HG03521 (cell line): Measurements from ENCODE around the gene RENBP.

ENCODE experiments used
- ATAC-seq: cut with Tn5 transposase; IDR thresholded peaks from one replicate; pipeline ENCODE4 v1.9.1; 2021; ENCODE audit warnings: mild to moderate bottlenecking, moderate library complexity; ENCODE audit not compliant: unreplicated experiment

The RENBP gene

DNA sequence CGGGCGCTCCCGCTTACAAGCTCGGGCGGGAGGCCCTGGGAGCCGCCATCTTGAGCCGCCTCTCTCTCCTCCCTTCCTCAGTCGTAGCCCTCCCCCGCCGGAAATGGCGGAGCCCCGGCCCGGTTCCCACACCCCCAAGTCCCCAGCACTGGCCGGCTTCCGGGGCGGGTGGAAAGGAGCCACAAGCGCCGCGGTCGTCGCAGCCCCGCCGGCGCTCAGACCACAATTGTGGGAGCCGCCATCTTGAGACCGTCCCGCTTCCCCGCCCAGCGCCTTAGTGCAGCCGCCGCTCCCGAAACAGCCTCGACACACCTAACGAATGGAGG lies 26.6 kb upstream of the RENBP start:
- peak; percentile 31 for ATAC-seq

DNA sequence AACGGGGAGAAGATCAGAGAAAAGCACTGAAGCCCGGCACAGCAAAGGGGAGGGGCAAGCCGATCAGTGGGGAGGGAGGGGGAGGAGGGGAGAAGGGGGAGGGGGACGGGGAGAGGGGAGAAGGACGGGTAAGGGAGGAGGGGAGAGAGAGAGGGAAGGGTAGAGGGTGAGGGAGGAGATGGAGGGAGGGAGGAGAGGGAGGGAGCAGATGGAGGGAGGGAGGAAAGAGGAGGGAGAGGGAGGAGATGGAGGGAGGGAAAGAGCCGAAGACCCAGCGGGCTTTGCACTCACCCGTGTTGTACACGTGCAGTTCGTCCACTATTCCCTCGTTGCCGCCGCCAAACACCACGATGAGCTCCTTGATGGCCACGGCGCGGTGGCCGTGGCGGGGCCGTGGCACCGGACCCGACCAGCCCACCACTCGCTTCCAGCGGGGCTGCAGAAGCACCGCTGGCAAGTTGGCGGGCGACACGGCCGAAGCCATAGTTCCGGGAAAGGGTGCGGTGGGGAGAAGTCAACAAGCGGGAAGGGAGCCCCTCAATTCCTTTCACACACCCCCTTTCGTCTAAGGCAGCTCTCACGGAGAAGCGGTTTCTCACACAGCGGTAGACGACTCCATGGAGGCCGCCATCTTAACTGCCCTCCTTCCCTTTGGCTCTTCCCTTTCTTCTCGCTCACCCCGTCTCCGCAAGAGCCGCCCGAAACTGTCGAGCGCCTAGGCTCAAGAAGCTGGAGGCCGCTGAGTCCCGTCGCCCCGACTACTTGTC lies 26.1 kb upstream of the RENBP start:
- no peak for ATAC-seq

DNA sequence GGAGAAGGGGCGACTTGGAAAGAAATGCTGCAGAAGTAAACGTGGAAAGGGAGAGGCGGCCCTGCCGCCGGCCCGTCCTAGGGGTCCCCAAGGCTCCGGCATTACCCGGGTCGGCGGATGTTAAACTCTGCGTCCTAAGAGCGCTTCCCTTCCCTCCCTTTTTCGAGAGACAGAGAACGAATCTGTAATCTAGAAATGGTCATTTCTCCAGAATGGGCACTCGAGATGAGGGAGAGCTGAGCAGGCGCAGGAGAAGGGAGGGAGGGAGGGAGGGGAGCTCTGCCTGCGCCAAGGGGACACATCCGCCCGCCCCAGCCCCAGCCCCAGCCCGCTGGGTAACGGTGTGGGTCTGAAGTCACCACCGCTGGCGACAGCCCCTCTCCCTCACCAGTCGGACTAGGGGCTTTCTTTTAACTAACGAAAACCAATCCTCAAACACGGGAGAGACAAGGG lies 25.5 kb upstream of the RENBP start:
- ATAC-seq = no peak

DNA sequence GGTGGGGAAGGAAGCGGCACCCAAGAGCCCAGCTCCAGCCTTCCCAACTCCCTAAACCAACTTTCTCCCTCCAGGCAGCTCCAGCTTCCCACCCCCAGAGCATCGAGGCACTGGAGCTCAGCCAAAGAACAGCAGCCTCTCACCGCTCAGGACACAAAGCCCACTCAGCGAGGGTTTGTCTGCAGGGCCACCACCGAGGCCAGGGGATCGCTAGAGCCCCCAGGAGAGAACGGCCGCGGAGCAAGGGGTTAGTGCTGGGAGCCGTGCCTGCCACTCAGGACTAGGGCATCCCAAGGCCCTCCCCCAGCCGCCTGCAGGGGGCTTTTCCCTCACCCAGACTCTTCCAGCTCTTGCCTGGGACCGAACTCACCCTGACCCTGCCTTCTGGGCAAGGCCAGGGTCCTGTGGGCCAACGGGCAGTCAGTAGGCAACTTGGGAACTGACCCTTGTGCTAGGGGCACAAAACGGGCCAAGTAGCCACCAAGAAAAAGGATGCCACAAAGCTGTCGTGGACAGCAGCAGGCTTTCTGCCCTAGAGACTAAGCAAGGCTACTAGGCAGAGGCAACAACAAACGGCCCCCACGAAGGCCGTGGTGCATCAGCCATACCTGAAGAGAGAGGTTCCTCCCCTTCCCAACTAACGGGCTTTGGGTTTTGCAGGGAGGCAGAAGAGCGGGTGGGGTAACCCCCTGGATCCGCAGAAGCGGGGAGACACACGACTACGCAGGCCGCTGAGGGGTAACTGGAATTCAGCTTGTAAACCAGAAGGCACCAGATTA lies 24.9 kb upstream of the RENBP start:
- ATAC-seq = no peak

DNA sequence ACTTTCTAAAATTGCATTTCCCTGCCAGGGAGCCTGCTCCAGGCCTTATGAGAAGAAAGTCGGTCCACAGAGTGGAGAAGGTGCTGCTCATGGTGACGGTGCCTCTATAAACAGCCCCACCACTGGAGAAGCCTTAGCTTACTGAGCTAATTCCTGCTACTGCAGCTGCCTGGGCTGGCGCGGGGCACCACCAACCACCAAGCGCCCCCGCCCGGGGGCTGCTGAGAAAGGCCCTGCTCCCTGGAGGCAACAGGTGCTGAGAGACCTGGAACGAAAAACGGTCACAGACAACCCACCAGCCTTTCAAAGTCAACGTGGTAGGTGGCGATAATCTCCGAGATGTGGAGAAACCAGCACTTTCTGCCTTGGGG lies 24.3 kb upstream of the RENBP start:
- no peak for ATAC-seq

DNA sequence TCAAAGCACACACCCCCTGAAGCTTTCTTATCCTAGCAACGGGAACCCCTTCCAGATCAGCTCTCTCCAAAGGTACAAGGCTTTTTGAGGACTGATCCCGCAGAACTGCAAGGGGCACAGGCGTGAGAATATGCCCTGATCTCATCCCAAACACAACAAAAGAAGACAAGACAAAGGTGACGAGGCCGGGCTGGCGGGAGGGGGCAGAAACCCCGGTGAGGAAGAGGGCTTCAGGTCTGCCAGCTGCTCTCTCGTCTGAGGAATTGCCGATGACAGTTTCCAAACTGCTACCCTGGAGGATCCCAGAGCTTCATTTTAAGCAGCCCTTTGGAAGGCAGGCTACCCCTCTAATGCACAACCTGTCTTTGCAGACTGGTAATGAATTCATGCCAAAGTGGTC lies 23.8 kb upstream of the RENBP start:
- ATAC-seq = no peak

DNA sequence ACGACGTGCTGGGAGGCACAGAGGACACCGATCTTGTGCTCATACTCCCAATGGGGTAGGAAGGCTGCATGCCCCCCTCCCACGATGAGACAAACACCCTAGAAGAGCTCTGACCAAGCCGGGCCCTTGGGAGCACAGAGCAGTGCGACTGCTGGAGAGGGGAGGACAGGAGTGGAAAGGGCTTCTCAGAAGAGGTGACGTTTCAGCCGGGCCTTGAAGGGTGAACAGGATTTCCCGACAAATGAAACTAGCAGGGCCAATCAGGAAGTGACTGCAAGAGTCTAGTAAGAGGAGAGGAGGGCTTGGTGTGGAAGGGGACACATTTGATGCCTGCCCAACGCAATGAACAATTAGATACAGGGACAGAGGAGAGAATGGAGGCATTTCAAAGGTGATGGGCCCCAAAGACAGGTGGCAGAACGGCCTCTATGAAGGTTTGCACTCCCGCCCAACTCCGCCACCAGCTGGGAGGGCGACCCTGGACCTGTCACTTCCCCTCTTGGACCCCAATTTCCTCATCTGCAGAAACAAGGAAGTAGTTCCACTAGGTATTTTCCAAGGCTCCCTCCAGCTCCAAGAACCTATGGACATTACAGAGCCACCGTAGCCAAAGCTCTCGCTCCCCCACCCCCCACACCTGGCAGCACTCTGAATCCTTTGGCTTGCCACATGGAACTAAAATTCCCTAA lies 23.2 kb upstream of the RENBP start:
- no peak for ATAC-seq

DNA sequence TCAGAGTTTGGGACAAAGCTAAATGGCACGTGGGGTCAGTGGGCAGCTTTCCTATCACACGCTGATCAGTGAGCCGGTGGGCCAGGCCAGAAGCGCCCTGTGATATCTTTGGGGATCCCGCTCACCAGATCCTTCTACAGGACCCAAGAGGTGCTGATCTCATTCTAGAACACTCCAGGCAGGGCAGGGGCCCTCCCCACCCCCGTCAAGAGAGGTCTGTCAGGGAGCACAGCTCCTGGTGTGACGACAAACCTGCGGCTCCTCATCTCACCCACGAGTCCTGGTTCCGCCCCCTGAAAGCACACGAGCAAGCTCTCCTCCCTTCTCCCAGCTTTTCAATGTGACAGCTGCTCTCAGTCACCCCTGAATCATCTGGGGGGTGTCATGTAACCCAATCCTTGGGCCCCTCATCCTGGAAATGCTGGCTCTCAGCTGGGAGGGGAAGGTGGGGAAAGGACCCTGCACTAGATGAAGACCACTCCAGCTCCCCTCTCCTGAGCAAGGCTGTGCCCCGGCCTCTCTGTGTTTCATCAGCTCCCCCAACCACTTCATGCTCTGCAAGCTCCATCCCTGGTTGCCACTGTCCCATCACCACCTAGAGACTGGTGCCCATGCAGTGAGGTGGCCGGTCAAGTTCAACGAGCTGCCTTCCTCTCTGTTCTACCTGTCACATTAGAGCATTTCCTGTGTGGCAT lies 22.5 kb upstream of the RENBP start:
- ATAC-seq = no peak

DNA sequence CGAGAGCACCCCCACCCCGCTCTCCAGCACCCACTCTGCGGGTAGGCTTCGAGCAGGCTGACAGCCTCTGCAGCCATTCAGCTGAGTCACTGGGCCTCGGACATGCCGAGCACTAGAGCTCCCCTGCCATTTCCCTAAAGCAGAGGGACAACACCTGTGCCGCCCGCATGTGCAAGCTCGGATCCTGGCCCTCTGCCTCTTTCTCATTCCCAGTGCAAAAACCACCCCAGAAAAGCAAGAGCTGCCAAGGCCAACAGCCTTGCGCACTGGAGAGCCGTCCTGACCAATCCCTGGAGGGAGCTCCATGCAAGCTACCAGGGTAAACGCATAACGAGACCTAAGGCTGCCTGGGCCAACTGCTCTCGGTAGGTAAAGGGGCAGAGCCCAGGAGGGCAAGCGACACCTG lies 21.8 kb upstream of the RENBP start:
- ATAC-seq = no peak

DNA sequence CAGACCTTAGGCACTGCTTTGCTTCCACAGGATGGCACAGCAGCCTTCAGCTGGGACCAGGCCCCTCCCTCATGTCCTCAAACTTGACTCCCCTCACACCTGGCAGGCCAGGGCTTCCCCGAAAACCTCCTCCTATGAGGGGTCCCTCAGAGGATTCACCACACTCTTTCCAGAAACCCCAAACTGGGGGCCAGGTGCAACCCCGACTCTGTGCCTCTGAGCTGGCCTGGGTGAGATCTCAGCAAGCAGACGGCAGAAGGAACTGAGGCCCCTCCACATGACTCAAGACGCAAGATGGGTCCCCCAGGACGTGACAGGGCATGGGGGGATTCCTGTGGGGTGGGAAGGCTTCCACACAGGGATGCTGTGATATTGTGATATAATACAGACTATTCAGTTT lies 21.0 kb upstream of the RENBP start:
- no peak for ATAC-seq

DNA sequence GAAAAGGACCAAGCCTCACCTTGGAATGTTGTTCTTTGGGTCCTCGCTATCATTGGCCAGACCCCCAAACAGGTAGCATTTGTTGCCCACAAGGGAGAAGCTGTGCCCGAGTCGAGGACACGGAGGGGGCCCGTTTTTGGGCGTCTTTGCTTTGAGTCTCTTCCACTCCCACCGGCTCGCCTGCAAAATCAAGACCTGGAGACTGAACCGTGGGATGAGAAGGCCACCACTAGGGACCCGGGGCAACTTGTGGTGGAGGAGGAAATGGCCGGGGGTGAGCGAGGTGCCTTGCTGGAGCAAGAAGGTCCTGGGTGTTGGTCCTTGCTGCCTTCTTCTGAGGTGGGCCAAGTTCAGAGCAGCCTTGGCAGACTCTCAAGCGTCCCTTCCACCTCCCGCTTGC lies 19.7 kb upstream of the RENBP start:
- no peak for ATAC-seq

DNA sequence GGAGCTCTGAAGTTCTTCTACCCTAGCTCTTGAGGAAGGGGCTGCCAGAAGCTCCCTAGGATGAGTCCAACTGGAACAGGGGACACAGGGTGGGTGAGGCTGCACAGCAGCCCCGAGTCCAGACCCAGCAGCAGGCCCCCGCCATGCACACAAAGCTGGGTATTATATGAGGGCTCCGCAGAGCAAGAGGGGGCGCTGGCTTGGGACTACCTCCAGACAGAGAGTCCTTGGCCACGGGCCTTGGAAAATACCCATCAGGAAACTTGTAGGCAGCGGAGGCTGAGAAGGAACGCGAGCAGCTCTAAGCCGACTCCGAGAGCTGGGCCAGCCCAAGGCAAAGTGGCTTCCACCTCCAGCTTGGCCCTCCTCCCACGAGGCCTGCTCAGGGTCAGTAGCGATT lies 19.1 kb upstream of the RENBP start:
- ATAC-seq = no peak

DNA sequence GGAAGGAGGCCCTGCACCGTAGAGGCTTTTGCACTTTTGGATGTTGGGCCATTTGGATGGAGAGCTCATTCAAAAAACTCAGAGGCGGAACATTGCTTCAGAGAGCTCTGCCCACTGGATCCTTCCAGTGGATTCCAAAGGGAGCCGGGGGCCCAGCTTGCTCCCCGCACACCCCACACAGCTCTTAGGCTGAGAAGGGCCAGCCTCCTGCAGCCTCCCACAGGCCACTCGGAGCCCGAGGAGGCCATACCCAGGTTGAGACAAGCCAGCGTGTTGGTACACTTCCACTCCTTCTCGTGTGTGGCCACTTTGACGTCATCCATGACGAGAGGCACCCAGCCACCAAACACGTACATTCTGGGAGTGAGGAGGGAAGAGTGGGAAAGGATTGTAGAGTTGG lies 16.8 kb upstream of the RENBP start:
- ATAC-seq = no peak

DNA sequence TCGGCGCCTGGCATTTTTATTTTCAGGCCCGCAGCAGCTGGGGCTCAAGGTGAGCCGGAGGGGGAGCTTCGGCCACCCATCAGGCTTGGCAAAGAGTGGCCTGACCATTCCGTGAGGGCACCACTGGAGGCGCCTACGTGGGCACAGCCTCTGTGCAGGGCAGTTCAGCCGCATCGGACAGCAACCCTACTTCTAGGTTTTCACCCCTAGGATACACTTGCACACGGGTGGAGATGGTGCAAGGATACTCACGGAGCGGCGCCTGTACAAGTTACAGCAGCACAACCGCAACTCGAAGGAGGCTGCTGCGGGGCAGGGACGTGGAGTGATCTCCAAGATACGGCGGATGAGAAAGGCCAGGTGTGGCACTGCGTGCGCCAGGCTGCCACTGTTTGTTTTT lies 16.3 kb upstream of the RENBP start:
- no peak for ATAC-seq

DNA sequence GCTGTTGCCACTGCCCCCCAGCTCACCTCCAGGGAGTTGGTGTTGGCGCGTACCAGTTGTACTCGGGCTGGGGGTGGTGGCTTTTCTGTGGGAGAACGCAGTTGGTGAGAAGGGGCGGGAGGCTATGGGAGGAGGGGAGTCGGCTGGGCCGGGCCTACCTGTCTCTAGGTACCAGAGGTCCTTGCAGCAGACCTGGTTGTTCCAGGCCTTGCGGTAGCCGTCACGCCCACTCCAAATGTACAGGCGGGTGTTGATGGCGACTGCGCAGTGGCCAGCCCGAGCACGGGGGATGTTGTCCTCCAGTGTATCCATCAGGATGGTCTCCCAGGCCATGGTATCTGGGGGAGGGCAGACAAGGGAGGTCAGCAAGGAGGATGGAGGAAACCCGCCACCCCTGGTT lies 15.6 kb upstream of the RENBP start:
- ATAC-seq = no peak

DNA sequence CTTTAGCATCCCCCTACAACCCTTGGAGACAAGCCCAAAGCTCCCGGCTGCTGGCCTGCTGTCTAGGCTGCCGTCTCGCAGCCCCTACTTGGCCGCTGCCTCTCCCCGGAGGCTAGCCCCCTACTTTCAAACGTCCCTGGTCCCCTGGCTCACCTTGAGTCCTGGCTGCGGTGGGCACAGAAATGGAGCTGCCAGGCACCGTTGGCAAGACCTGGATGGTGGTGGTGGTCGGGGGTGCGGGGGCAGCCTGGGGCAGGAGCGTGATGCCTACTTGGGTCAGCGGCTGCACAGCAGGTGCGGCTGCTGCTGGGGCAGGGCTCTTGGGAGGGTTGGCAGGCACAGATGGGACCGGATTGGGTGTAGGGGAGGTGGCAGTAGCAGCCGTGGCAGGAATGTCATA lies 15.2 kb upstream of the RENBP start:
- ATAC-seq = no peak

DNA sequence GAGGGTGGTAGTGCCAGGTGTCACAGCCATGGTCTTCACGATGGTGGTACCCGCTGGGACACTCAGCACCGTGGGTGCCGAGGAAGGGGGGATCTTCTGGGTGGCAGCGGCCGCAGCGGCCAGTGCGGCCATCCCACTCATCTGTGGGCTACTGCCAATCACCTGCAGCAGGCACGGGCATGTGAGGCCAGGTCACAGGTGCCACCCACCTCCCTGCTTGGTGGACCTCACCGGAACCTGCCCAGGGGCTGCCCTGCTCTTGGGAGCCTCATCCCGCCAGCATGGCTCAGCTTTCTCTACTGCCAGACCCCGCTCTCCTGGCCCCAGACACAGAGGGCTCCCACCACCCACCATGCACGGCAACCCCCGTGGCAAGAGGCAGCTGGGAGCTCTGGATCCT lies 14.2 kb upstream of the RENBP start:
- ATAC-seq = no peak

DNA sequence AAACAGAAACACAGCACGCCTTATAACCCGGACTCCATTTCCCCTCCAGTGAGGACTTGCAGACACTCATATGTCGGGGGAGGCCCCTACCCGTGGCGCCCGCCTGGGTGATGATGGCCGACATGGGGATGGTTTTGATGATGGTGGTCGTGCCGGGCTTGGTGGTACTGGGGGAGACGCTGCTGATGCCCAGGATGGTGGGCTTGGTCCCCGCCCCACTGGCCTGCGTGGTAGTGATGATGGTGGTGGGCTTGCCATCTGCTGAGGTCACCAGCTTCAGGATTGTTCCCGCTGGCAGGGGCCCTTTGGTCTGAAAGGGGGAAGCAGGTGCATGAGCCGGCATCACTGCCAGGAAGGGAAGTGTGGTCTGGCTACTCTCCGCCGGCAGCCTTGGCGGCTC lies 12.8 kb upstream of the RENBP start:
- ATAC-seq = no peak

DNA sequence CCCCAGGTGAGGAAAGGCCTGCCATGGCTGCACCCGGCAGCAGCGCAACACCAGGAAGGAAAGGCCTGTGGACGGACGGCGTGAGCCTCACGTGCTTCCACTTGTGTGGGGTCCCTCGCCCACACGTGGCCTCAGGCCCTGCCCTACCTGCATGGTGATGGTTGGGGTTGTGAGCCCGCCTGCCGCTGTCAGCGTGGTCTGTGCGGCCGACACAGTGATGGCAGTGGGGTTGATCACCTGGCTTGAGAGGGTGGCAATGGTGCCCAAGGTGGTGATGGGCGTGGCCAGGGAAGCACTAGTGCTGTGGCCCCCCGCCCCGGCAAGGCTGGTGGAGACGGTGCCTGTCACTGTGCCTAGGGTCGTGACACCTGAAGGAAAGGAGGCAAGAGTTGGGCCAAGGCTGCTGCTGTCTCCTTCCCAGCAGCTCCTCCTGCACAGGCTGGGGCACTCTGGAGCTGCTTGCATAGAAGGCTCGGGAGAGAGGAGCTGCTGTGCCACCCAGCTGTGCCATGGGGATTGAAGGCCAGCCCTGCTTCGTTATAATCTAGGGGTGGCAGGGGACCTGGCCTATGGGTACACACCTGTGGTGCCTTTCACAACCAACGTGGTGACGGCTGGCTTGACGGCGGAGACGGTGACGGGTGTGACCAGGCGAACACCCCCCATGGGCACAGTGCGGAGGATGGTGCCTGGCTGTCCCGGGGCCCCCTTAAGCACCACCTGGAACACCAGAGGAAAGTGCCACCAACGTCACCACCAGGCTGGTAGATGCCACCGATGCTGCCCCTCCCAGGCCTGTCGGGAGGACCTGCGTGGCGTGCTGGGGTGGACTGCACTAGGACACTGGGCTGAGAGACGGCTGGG lies 11.8 kb upstream of the RENBP start:
- no peak for ATAC-seq

DNA sequence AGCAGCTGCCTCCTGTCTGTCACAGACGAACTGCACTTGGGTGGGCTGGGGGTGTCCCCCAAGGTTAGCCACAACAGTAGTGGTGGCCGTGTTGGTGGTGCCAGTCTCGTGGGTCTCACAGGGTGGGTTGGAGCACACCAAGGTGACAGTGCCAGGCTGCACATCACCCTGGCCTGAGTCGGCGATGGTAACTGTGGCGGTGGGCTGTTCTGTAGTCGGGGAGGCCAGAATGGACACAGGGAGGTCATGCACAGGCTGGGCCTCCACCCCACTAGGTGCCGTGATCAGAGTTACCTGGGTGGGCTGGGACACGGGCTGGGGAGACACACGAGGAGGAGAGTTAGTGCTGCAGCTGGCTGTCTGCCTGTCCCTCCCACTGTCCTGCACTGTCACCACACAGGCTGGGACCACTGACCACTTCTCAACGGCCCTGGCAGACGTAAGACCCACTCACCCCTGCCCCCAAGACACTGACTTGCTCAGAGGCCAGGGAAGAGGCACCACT lies 10.8 kb upstream of the RENBP start:
- ATAC-seq = no peak
